ENCODE results near the gene C11orf52. TPM values are rescaled to one million over a fixed set of nuclear protein-coding genes. Genes with fewer than 3 reads are reported as not detected.

Gene C11orf52
- polyA plus RNA-seq, 1 donor from 2014 or later = not detected

DNA sequence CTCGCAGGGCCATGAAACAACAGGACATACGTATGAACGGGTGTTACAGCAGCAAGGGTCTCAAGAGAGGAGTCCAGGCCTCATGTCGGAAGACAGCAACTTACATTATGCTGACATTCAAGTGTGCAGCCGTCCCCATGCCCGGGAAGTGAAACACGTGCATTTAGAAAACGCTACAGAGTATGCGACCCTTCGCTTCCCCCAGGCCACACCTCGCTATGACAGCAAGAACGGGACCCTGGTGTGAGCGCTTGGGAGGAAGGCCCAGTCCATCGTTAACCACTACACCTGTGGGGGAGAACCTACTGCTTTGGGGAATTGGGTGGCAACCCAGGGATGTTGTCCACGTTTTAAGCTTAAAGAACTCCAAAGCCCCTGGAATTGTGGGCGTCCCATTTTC is 7.2 kb downstream of the C11orf52 start:
- TF ChIP-seq, protein P1, sequence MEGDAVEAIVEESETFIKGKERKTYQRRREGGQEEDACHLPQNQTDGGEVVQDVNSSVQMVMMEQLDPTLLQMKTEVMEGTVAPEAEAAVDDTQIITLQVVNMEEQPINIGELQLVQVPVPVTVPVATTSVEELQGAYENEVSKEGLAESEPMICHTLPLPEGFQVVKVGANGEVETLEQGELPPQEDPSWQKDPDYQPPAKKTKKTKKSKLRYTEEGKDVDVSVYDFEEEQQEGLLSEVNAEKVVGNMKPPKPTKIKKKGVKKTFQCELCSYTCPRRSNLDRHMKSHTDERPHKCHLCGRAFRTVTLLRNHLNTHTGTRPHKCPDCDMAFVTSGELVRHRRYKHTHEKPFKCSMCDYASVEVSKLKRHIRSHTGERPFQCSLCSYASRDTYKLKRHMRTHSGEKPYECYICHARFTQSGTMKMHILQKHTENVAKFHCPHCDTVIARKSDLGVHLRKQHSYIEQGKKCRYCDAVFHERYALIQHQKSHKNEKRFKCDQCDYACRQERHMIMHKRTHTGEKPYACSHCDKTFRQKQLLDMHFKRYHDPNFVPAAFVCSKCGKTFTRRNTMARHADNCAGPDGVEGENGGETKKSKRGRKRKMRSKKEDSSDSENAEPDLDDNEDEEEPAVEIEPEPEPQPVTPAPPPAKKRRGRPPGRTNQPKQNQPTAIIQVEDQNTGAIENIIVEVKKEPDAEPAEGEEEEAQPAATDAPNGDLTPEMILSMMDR (IDR thresholded peaks at IDR 0.05; ENCODE audit: poor library complexity, severe bottlenecking) = no peak
- no peak overlapping the region for H2AFZ ChIP-seq (ENCODE audit: low read depth, low read length)
- peaks cover 4% of the 10 kb centered on the region for H3F3A ChIP-seq (ENCODE audit: insufficient read depth, low read length, poor library complexity, severe bottlenecking)
- H3K4me2 ChIP-seq (ENCODE audit: low read length) = no peak overlapping the region
- peak overlapping the region; percentile 73 for H3K4me3 ChIP-seq (ENCODE audit: low read length)
- no peaks in the 10 kb centered on the region for H4K20me1 ChIP-seq (ENCODE audit: insufficient read depth)
- no peaks in the 10 kb centered on the region for H3K36me3 ChIP-seq (ENCODE audit: insufficient read depth, low read length)
- H3K79me2 ChIP-seq (replicated peaks; ENCODE audit: insufficient read depth, low read length) = no peaks in the 10 kb centered on the region
- no peaks in the 10 kb centered on the region for H3K9me3 ChIP-seq (ENCODE audit: low read length)
- H3K27me3 ChIP-seq (ENCODE audit: insufficient read depth, low read depth, low read length) = no peaks in the 10 kb centered on the region
- no peaks in the 10 kb centered on the region for H3K9me2 ChIP-seq (ENCODE audit: insufficient read depth, low read length)
- no peak overlapping the region for H3K9ac ChIP-seq (ENCODE audit: low read length)
- no peak overlapping the region for H3K27ac ChIP-seq (ENCODE audit: low read length)

DNA sequence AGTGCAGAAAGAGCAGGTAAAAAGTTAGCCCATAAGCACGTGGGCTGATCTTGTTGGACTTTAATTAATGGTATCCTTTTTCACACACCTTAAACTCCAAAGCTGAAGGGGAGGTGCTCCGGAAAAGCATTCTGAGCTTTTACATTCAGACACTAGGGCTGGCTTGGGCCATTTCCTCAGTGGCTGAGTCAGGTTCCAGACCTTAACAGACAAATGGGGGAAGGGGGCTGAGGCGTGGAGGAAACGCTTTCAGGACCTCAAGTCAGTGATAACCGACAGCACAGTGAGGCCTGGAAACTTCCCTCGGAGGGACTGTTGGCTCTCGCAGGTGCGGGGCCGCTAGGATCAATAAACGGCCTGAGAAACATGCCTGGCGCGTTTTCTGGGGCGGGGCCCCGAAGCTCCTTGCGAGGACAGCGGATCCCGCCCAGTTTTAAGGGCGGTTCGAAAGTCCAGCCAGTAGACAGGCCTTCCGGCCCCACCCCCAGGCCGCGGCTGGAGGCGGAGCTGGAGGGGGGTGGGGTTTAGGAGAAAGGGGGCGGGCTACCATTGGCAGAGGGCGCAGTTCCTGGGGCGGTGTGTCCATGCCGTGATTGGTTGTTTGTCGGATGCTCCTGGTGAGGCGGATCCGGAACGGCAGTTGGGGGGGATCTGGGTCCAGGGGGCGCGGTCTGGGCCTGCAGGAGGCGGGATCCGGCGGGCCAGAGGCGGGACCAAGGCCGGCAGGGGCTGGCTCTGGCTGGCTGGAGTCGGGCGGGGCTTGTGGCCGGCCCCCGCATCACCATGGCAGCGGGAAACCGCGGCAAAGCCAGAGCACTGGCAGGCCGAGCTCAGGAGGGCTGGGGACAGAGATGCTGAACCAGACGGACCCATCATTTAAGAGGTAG is 8.0 kb downstream of the C11orf52 start:
- Histone ChIP-seq H4K20me1 (ENCODE audit: insufficient read depth) (no peaks in the 10 kb centered on the region), H3K4me2 (ENCODE audit: low read length) (peak overlapping the region; percentile 80), H3K79me2 (replicated peaks; ENCODE audit: insufficient read depth, low read length) (no peaks in the 10 kb centered on the region), H2AFZ (ENCODE audit: low read depth, low read length) (peak overlapping the region; percentile 80), H3K4me3 (ENCODE audit: low read length) (peak overlapping the region; percentile 73), H3K27me3 (ENCODE audit: insufficient read depth, low read depth, low read length) (no peaks in the 10 kb centered on the region), H3K9me2 (ENCODE audit: insufficient read depth, low read length) (no peaks in the 10 kb centered on the region), H3K36me3 (ENCODE audit: insufficient read depth, low read length) (no peaks in the 10 kb centered on the region), H3K9ac (ENCODE audit: low read length) (peak overlapping the region; percentile 60), H3K27ac (ENCODE audit: low read length) (peak overlapping the region; percentile 56), H3F3A (ENCODE audit: insufficient read depth, low read length, poor library complexity, severe bottlenecking) (peaks cover 4% of the 10 kb centered on the region), H3K9me3 (ENCODE audit: low read length) (no peaks in the 10 kb centered on the region)
- TF ChIP-seq MXI1 (conservative IDR thresholded peaks at IDR 0.05; ENCODE audit: poor library complexity, severe bottlenecking) (peak; percentile 66), RAD21 (conservative IDR thresholded peaks at IDR 0.05) (no peak), TAF1 (IDR thresholded peaks at IDR 0.05; ENCODE audit: low read depth) (peak; percentile 7)

DNA sequence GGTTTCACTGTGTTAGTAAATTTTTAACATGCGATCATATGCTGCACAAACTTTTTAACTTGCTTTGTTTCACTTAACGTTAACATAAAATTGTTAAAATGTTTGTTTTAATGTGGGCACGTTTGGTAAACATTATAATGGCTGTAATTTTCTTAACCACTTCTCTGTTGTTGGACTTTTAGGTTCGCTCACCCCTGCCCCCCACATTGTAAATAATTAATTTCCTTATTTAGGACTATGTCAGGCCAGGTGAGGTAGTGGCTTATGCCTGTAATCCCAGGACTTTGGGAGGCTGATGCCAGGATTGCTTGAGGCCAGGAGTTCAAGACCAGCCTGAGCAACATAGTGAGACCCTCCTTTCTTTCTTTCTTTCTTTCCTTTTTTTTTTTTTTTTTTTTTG is 11.8 kb downstream of the C11orf52 start:
- Histone ChIP-seq H2AFZ (ENCODE audit: low read depth, low read length) (no peak overlapping the region), H4K20me1 (ENCODE audit: insufficient read depth) (no peaks in the 10 kb centered on the region), H3K9me2 (ENCODE audit: insufficient read depth, low read length) (no peaks in the 10 kb centered on the region), H3K27ac (ENCODE audit: low read length) (no peak overlapping the region), H3K9ac (ENCODE audit: low read length) (no peak overlapping the region), H3F3A (ENCODE audit: insufficient read depth, low read length, poor library complexity, severe bottlenecking) (peaks cover 4% of the 10 kb centered on the region), H3K36me3 (ENCODE audit: insufficient read depth, low read length) (no peaks in the 10 kb centered on the region), H3K79me2 (replicated peaks; ENCODE audit: insufficient read depth, low read length) (peaks cover 3% of the 10 kb centered on the region), H3K27me3 (ENCODE audit: insufficient read depth, low read depth, low read length) (no peaks in the 10 kb centered on the region), H3K4me3 (ENCODE audit: low read length) (no peak overlapping the region), H3K4me2 (ENCODE audit: low read length) (no peak overlapping the region), H3K9me3 (ENCODE audit: low read length) (no peaks in the 10 kb centered on the region)
- no peak for TF ChIP-seq TAF1 (IDR thresholded peaks at IDR 0.05; ENCODE audit: low read depth)
- TF ChIP-seq SMC3 (conservative IDR thresholded peaks at IDR 0.05; ENCODE audit: poor library complexity) = no peak
- no peak for TF ChIP-seq EP300 (conservative IDR thresholded peaks at IDR 0.05; ENCODE audit: poor library complexity, severe bottlenecking)
- TF ChIP-seq MXI1 (conservative IDR thresholded peaks at IDR 0.05; ENCODE audit: poor library complexity, severe bottlenecking) = no peak
- TF ChIP-seq EZH2 (IDR thresholded peaks at IDR 0.05; ENCODE audit: borderline replicate concordance, insufficient read depth, low read length, poor library complexity, severe bottlenecking) = no peak
- TF ChIP-seq RAD21 (conservative IDR thresholded peaks at IDR 0.05) = no peak
- TF ChIP-seq, protein P1 (IDR thresholded peaks at IDR 0.05; ENCODE audit: poor library complexity, severe bottlenecking) = no peak
- TF ChIP-seq, protein P2, sequence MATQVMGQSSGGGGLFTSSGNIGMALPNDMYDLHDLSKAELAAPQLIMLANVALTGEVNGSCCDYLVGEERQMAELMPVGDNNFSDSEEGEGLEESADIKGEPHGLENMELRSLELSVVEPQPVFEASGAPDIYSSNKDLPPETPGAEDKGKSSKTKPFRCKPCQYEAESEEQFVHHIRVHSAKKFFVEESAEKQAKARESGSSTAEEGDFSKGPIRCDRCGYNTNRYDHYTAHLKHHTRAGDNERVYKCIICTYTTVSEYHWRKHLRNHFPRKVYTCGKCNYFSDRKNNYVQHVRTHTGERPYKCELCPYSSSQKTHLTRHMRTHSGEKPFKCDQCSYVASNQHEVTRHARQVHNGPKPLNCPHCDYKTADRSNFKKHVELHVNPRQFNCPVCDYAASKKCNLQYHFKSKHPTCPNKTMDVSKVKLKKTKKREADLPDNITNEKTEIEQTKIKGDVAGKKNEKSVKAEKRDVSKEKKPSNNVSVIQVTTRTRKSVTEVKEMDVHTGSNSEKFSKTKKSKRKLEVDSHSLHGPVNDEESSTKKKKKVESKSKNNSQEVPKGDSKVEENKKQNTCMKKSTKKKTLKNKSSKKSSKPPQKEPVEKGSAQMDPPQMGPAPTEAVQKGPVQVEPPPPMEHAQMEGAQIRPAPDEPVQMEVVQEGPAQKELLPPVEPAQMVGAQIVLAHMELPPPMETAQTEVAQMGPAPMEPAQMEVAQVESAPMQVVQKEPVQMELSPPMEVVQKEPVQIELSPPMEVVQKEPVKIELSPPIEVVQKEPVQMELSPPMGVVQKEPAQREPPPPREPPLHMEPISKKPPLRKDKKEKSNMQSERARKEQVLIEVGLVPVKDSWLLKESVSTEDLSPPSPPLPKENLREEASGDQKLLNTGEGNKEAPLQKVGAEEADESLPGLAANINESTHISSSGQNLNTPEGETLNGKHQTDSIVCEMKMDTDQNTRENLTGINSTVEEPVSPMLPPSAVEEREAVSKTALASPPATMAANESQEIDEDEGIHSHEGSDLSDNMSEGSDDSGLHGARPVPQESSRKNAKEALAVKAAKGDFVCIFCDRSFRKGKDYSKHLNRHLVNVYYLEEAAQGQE (IDR thresholded peaks at IDR 0.05; ENCODE audit: borderline replicate concordance) = no peak
- no peak for TF ChIP-seq POLR2AphosphoS5 (IDR thresholded peaks at IDR 0.05)

All from neural cell (in vitro differentiated cells).